Measurements from ENCODE around the gene PNRC2. TPM values are rescaled to one million over a fixed set of nuclear protein-coding genes. Genes with fewer than 3 reads are reported as not detected.

The PNRC2 gene
- total RNA-seq, 1 experiment from 2014 or later = 67.7 TPM

GRCh38 chr1:23997812-23998211, 38.2 kb downstream of the PNRC2 start:
- no peak overlapping the region for H3K27ac ChIP-seq
- CTCF ChIA-PET = no interaction called here
- H3K4me1 ChIP-seq (replicated peaks; ENCODE audit: insufficient read depth) = peaks cover 1% of the 10 kb centered on the region; the same call in 1 of the 2 replicates
- H3K79me2 ChIP-seq (ENCODE audit: low read depth) = no peaks in the 10 kb centered on the region
- no peak overlapping the region for H3K4me3 ChIP-seq
- H3K9me2 ChIP-seq (ENCODE audit: insufficient read depth) = no peaks in the 10 kb centered on the region
- BruUV-seq (replicated peaks) = no TSS peak
- POLR2A ChIA-PET (ENCODE audit: unreplicated experiment) = no interaction called here
- intact Hi-C loops (cut with micrococcal nuclease; ENCODE audit: unreplicated experiment) = no loop called here
- no peaks in the 10 kb centered on the region for H3K27me3 ChIP-seq (ENCODE audit: insufficient read depth, low read depth)
- H4K20me1 ChIP-seq (ENCODE audit: insufficient read depth) = no peaks in the 10 kb centered on the region
- no peaks in the 10 kb centered on the region for H3K9me3 ChIP-seq (ENCODE audit: insufficient read depth, low read depth)
- no peak overlapping the region for H3K4me2 ChIP-seq
- no peak overlapping the region for H2AFZ ChIP-seq
- H3K36me3 ChIP-seq (ENCODE audit: low read depth) = no peaks in the 10 kb centered on the region
- TF ChIP-seq CTCF (conservative IDR thresholded peaks at IDR 0.05) = no peak
- no peak for TF ChIP-seq EZH2 (IDR thresholded peaks at IDR 0.05; ENCODE audit: low read depth)
- no peak for DNase-seq
- peaks cover under 1% of the 10 kb centered on the region; the same call in 1 of the 2 replicates for H3F3A ChIP-seq (ENCODE audit: insufficient read depth, low read depth)

- Histone ChIP-seq H3K4me2 (no peak overlapping the region), H4K20me1 (ENCODE audit: insufficient read depth) (no peaks in the 10 kb centered on the region), H2AFZ (no peak overlapping the region), H3K9me2 (ENCODE audit: insufficient read depth) (no peaks in the 10 kb centered on the region), H3K36me3 (ENCODE audit: low read depth) (no peaks in the 10 kb centered on the region), H3K27me3 (ENCODE audit: insufficient read depth, low read depth) (no peaks in the 10 kb centered on the region), H3F3A (ENCODE audit: insufficient read depth, low read depth) (peaks cover 12% of the 10 kb centered on the region; the same call in 1 of the 2 replicates), H3K4me1 (replicated peaks; ENCODE audit: insufficient read depth) (peaks cover 15% of the 10 kb centered on the region), H3K79me2 (ENCODE audit: low read depth) (no peaks in the 10 kb centered on the region), H3K4me3 (no peak overlapping the region), H3K9me3 (ENCODE audit: insufficient read depth, low read depth) (no peaks in the 10 kb centered on the region), H3K27ac (no peak overlapping the region)
- no TSS peak for BruUV-seq (replicated peaks)
- DNase-seq = no peak
- ChIA-PET POLR2A (ENCODE audit: unreplicated experiment) (no interaction called here), CTCF (no interaction called here)
- no peak for TF ChIP-seq EZH2 (IDR thresholded peaks at IDR 0.05; ENCODE audit: low read depth)
- no peak for TF ChIP-seq CTCF (conservative IDR thresholded peaks at IDR 0.05)
- intact Hi-C loops (cut with micrococcal nuclease; ENCODE audit: unreplicated experiment) = no loop called here
These were observed 39.6 kb downstream of the PNRC2 start for GRCh38 chr1:23999156-23999671.

- intact Hi-C loops (cut with micrococcal nuclease; ENCODE audit: unreplicated experiment) = no loop called here
- H3K4me2 ChIP-seq = peak overlapping the region; percentile 39; the same call in 1 of the 2 replicates
- no TSS peak for BruUV-seq (replicated peaks)
These were observed 43.1 kb downstream of the PNRC2 start for GRCh38 chr1:24002695-24003094.

More at GRCh38 chr1:24002695-24003094, 43.1 kb downstream of the PNRC2 start:
- no peak for DNase-seq
- Histone ChIP-seq H3K9me3 (ENCODE audit: insufficient read depth, low read depth) (no peaks in the 10 kb centered on the region), H3K4me1 (replicated peaks; ENCODE audit: insufficient read depth) (peaks cover 17% of the 10 kb centered on the region), H3K79me2 (ENCODE audit: low read depth) (no peaks in the 10 kb centered on the region), H4K20me1 (ENCODE audit: insufficient read depth) (no peaks in the 10 kb centered on the region), H3K27ac (no peak overlapping the region), H3K4me3 (no peak overlapping the region), H3F3A (ENCODE audit: insufficient read depth, low read depth) (peaks cover 12% of the 10 kb centered on the region; the same call in 1 of the 2 replicates), H3K36me3 (ENCODE audit: low read depth) (no peaks in the 10 kb centered on the region), H3K27me3 (ENCODE audit: insufficient read depth, low read depth) (no peaks in the 10 kb centered on the region), H2AFZ (no peak overlapping the region), H3K9me2 (ENCODE audit: insufficient read depth) (no peaks in the 10 kb centered on the region)
- TF ChIP-seq EZH2 (IDR thresholded peaks at IDR 0.05; ENCODE audit: low read depth) (no peak), CTCF (conservative IDR thresholded peaks at IDR 0.05) (no peak)
- ChIA-PET POLR2A (ENCODE audit: unreplicated experiment) (interaction anchor here (0.6 kb wide), 2 partner anchors 114 to 898 kb away, joined by 3 read pairs; no protein-coding TSS in a partner anchor), CTCF (interaction anchor here (0.5 to 0.6 kb wide), 3 partner anchors 34 to 196 kb away, joined by 3 to 12 read pairs (median 3); no protein-coding TSS in a partner anchor)

Data from PC-9 (cell line).